K562 (cell line): ENCODE measurements around the gene IFNGR2. TPM values are rescaled to one million over a fixed set of nuclear protein-coding genes. Genes with fewer than 3 reads are reported as not detected.

Source experiments
- ATAC-seq: fragments of 200-7000 bp; cut with Tn5 transposase; 3 replicates; pipeline ENCODE4 v1.9.1; 2020; ENCODE audit warnings: moderate library complexity
- BruUV-seq: library from RNA; stranded (reverse); fragments of 400-500 nt; replicated peaks from 2 replicates; lab custom pipeline; 2021; lab: Mats Ljungman, UMichigan
- CTCF ChIA-PET: fragments of 300-600 bp; formaldehyde crosslinking; extraction: SDS; loops from one replicate; lab custom pipeline; 2021; ENCODE audit warnings: low intra/inter-chr PET ratio; lab: Yijun Ruan, JAX
- POLR2A ChIA-PET: fragments of 300-600, 350-650 bp; sonication (Branson Sonifier 250); formaldehyde crosslinking; extraction: SDS; loops from one replicate; lab custom pipeline; 2021; ENCODE audit warnings: antibody characterized with exemption, inconsistent platforms; lab: Yijun Ruan, JAX
- DNase-seq, 4 experiments: peaks; one replicate each; pipeline versions ENCODE4 v3.0.0 to v3.0.0-alpha.2; 2011 to 2018; ENCODE audit warnings: low spot score in 3 of 4, mixed read lengths in 3 of 4; ENCODE audit errors: extremely low read depth in 1 of 4
- FAIRE-seq: peaks from 2 replicates; lab custom pipeline; 2011; peaks lifted over from hg19 to GRCh38; lab: Jason Lieb, UNC
- H2AFZ ChIP-seq: 2 replicates; pipeline ENCODE4 v1.6.0; 2011; ENCODE audit warnings: low read depth, low read length, control low read depth, inconsistent platforms
- H3K27ac ChIP-seq: fragments of 200-600 bp; 3 replicates; pipeline ENCODE4 v1.8.0; 2011; ENCODE audit warnings: low read depth, mild to moderate bottlenecking, control low read depth, inconsistent platforms, low read length, moderate library complexity, mixed read lengths; ENCODE audit errors: extremely low read depth
- H3K27me3 ChIP-seq, 2 experiments: fragments of 300-600 bp in 1 of 2; 2 replicates in 1 of 2; 3 replicates in 1 of 2; pipeline versions ENCODE4 v1.6.0 to v1.8.0; 2011; ENCODE audit warnings: inconsistent platforms in 2 of 2, low read length in 2 of 2, mild to moderate bottlenecking in 1 of 2, mixed read lengths in 1 of 2, moderate library complexity in 1 of 2; ENCODE audit not compliant: control insufficient read depth in 2 of 2, insufficient read depth in 2 of 2
- H3K36me3 ChIP-seq: fragments of 300-600 bp; 3 replicates; pipeline ENCODE4 v1.8.0; 2011; ENCODE audit warnings: mild to moderate bottlenecking, low read length, inconsistent platforms; ENCODE audit not compliant: control insufficient read depth, insufficient read depth
- H3K4me1 ChIP-seq, 2 experiments: fragments of 200-600 bp in 1 of 2; replicated peaks in 1 of 2; 2 replicates in 1 of 2; 3 replicates in 1 of 2; pipeline versions ENCODE4 v1.5.1 to v1.8.0; 2011; ENCODE audit warnings: inconsistent platforms in 2 of 2, low read length in 2 of 2, mild to moderate bottlenecking in 1 of 2, mixed read lengths in 1 of 2, moderate library complexity in 1 of 2; ENCODE audit not compliant: control insufficient read depth in 2 of 2, insufficient read depth in 2 of 2
- H3K4me2 ChIP-seq: 2 replicates; pipeline ENCODE4 v1.6.1; 2011; ENCODE audit warnings: low read length, control low read depth, inconsistent platforms, mixed read lengths; ENCODE audit not compliant: insufficient read depth
- H3K4me3 ChIP-seq: fragments of 200-600 bp; sonication (generic), shearing (Covaris generic); 2 replicates; pipeline ENCODE4 v1.5.1; 2016; ENCODE audit warnings: control low read depth, inconsistent platforms
- H3K79me2 ChIP-seq: fragments of 200-600 bp; 3 replicates; pipeline ENCODE4 v1.8.0; 2011; ENCODE audit warnings: low read length, inconsistent platforms; ENCODE audit not compliant: control insufficient read depth, insufficient read depth
- H3K9ac ChIP-seq, 2 experiments: 2 replicates each; pipeline versions ENCODE4 v1.6.0 to v1.6.1; 2011; ENCODE audit warnings: low read depth in 2 of 2, low read length in 2 of 2, control low read depth in 1 of 2, inconsistent platforms in 1 of 2, mild to moderate bottlenecking in 1 of 2, mixed read lengths in 1 of 2; ENCODE audit not compliant: insufficient read depth in 1 of 2
- H3K9me1 ChIP-seq: one replicate; pipeline ENCODE4 v1.6.0; 2011; ENCODE audit warnings: inconsistent platforms, mild to moderate bottlenecking, low read length, moderate library complexity; ENCODE audit not compliant: control insufficient read depth, insufficient read depth
- H3K9me3 ChIP-seq: replicated peaks from 2 replicates; pipeline ENCODE4 v1.5.1; 2011; ENCODE audit warnings: low read depth, low read length, inconsistent platforms; ENCODE audit not compliant: control insufficient read depth, insufficient read depth
- H4K20me1 ChIP-seq: replicated peaks from 2 replicates; pipeline ENCODE4 v1.6.1; 2011; ENCODE audit warnings: low read length, inconsistent platforms, mixed read lengths; ENCODE audit not compliant: control insufficient read depth, insufficient read depth
- ARID2 ChIP-seq: fragments of 450-650 bp; IDR thresholded peaks from 2 replicates; pipeline ENCODE4 v1.6.1; 2017; ENCODE audit warnings: antibody characterized with exemption, mild to moderate bottlenecking
- HMGN3 ChIP-seq: IDR thresholded peaks from 2 replicates; pipeline ENCODE4 v1.6.1; 2011; ENCODE audit warnings: borderline replicate concordance, low read depth, mild to moderate bottlenecking, mixed read lengths, low read length; ENCODE audit not compliant: insufficient read length; ENCODE audit errors: extremely low read depth
- HNRNPUL1 ChIP-seq: fragments of 200-400 bp; formaldehyde crosslinking; IDR thresholded peaks from 2 replicates; pipeline ENCODE4 v1.6.1; 2017; ENCODE audit warnings: low read length
- HOXB6 ChIP-seq: fragments of 250-450 bp; sonication (Bioruptor Pico); IDR thresholded peaks from 2 replicates; pipeline ENCODE4 v1.5.1; 2022; ENCODE audit warnings: mild to moderate bottlenecking, borderline replicate concordance
- KAT7 ChIP-seq: sonication (generic); formaldehyde crosslinking; IDR thresholded peaks from 2 replicates; pipeline ENCODE4 v1.8.0; 2022; ENCODE audit warnings: missing genetic modification reagents, mild to moderate bottlenecking, borderline replicate concordance
- LCOR ChIP-seq: sonication (generic); formaldehyde crosslinking; IDR thresholded peaks from 2 replicates; pipeline ENCODE4 v1.8.0; 2022; ENCODE audit warnings: mild to moderate bottlenecking, missing genetic modification reagents
- NR2F6 ChIP-seq: fragments of 450-650 bp; formaldehyde crosslinking; IDR thresholded peaks from 2 replicates; pipeline ENCODE4 v1.4.0; 2020; ENCODE audit warnings: mild to moderate bottlenecking
- PHF8 ChIP-seq: fragments of 200-600 bp; sonication (generic); IDR thresholded peaks from 2 replicates; pipeline ENCODE4 v1.6.1; 2012; ENCODE audit warnings: mixed run types, mild to moderate bottlenecking, inconsistent platforms, low read length, moderate library complexity, borderline replicate concordance
- POLR2H ChIP-seq: IDR thresholded peaks from 2 replicates; pipeline ENCODE4 v1.6.1; 2016; ENCODE audit warnings: missing genetic modification characterization, low read depth, mild to moderate bottlenecking, control low read depth, missing compliant biosample characterization, moderate library complexity
- RUNX1 ChIP-seq: sonication (generic); IDR thresholded peaks from 2 replicates; pipeline ENCODE4 v1.6.1; 2016; ENCODE audit warnings: antibody characterized with exemption, low read depth
- TAF9B ChIP-seq: fragments of 450-650 bp; IDR thresholded peaks from 2 replicates; pipeline ENCODE4 v1.6.1; 2018; ENCODE audit warnings: mild to moderate bottlenecking; ENCODE audit not compliant: partially characterized antibody
- TOE1 ChIP-seq, 2 experiments: fragments of 450-650 bp in 1 of 2; sonication (generic) in 1 of 2; formaldehyde crosslinking in 1 of 2; IDR thresholded peaks; 2 replicates each; pipeline versions ENCODE4 v1.7.1 to v1.8.0; 2016 to 2022; ENCODE audit warnings: borderline replicate concordance in 2 of 2, mild to moderate bottlenecking in 2 of 2, antibody characterized with exemption in 1 of 2, inconsistent platforms in 1 of 2, low read depth in 1 of 2, missing genetic modification reagents in 1 of 2, moderate library complexity in 1 of 2
- WGBS: fragments of 100-300 bp; shearing (Covaris generic); methylation state at CpG from one replicate; pipeline ENCODE4 v1.1.6; 2016; ENCODE audit warnings: low coverage, mixed read lengths; ENCODE audit not compliant: insufficient coverage; ENCODE audit errors: missing lambda C conversion rate; 5-methylcytosine and 5-hydroxymethylcytosine counted together
- in situ Hi-C: fragments of 300-500 bp; cut with MboI; formaldehyde crosslinking; loops from 4 replicates; pipeline ENCODE4 v1.15.0; 2018; ENCODE audit warnings: inconsistent platforms, mixed read lengths
- intact Hi-C: fragments of 100-400 bp; cut with micrococcal nuclease; formaldehyde crosslinking; loops from 2 replicates; pipeline ENCODE4 v1.14.2; 2022
- polyA plus RNA-seq, 8 experiments: library from polyadenylated mRNA; depleted of rRNA in 4 of 8; stranded (reverse) in 5 of 8; unstranded in 3 of 8; fragments of >200 nt; fragmentation: Nextera tagmentation in 2 of 8; fragmentation: Illumina TruSeq in 1 of 8; extraction: Ambion mirVana in 2 of 8; extraction: Trizol in 1 of 8; gene quantifications; 2 replicates each; pipeline versions ENCODE4 v1.2.1 to v1.2.3, GENCODE V29; 2011 to 2014; ENCODE audit warnings: inconsistent platforms in 1 of 8, missing spikeins in 1 of 8
- total RNA-seq, 7 experiments: library from RNA; depleted of rRNA in 6 of 7; stranded (reverse); fragments of >200 nt in 6 of 7; fragmentation: Illumina TruSeq in 2 of 7; extraction: Trizol in 2 of 7; gene quantifications; 2 replicates each; pipeline versions ENCODE4 v1.2.1 to v1.2.3, GENCODE V29; 2011 to 2021; ENCODE audit warnings: low replicate concordance in 1 of 7
- TF ChIP-seq, protein P1 (sequence below): sonication (generic); formaldehyde crosslinking; IDR thresholded peaks from 2 replicates; pipeline ENCODE4 v1.8.0; 2022; ENCODE audit warnings: missing genetic modification reagents, mild to moderate bottlenecking, borderline replicate concordance
- TF ChIP-seq, protein P2 (sequence below): fragments of 450-650 bp; IDR thresholded peaks from one replicate; pipeline ENCODE4 v1.6.1; 2018; ENCODE audit warnings: mild to moderate bottlenecking, moderate library complexity; ENCODE audit not compliant: partially characterized antibody

The IFNGR2 gene
- total and polyA plus RNA-seq, 9 of the 15 experiments (the other 6 are each of a cell fraction or from before 2014, with no cell fraction given): 6.7 to 58.0 (median 28.5) TPM

DNA sequence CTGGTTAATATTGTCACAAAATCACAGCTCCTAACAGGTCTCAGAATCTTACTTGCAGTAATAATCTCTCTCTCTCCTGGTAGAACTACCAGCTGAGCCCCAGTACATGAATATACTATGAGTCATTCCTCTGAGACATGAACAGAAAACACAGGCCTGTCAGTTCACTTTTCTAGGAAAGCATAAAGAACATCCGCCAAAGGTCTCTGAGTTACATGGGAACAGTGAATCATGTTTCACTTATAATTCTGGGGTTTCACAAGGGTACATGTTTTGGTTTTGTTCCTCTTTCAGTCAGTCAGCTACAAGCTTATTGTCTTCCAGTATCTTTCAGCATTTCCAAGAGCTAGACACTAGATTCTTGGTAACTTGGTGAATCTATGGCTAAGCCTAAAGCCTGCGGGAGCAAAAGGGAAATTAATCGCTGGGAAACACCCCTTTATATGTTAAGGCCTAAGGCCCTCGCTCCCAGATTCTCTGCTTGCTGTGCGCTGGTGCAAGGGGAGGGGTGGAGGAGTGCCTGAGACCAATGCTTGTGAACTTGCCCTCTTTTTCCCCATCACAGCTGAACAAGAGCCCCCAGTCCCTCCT lies 31.7 kb downstream of the IFNGR2 start (continued):
- no peak for TF ChIP-seq HMGN3
- TF ChIP-seq, all 486 proteins: peak for 29

DNA sequence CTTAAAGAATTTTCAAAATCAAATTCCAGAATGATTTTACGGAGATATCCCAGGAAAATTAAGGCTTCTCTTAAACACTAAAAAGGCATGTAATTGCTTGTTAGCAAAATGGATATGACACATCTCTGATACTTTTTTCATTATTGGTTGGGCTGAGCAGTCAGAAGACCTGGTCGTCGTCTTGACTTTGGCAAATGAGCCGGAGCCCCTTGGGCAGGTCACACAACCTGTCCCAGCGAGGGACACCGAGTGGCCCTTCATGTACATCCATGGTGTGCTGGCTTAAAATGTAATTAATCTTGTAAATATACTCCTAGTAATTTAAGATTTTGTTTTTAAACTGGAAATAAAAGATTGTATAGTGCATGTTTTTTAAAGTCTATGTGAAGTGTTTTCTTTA lies 33.9 kb downstream of the IFNGR2 start:
- no peak for ATAC-seq
- no peak for FAIRE-seq
- CTCF ChIA-PET: no interaction called here
- TF ChIP-seq PHF8: no peak
- TF ChIP-seq HNRNPUL1: no peak
- no peak for TF ChIP-seq LCOR (CRISPR knock-in tag)
- no peak for TF ChIP-seq TAF9B
- TF ChIP-seq HOXB6: no peak
- TF ChIP-seq, protein P1, sequence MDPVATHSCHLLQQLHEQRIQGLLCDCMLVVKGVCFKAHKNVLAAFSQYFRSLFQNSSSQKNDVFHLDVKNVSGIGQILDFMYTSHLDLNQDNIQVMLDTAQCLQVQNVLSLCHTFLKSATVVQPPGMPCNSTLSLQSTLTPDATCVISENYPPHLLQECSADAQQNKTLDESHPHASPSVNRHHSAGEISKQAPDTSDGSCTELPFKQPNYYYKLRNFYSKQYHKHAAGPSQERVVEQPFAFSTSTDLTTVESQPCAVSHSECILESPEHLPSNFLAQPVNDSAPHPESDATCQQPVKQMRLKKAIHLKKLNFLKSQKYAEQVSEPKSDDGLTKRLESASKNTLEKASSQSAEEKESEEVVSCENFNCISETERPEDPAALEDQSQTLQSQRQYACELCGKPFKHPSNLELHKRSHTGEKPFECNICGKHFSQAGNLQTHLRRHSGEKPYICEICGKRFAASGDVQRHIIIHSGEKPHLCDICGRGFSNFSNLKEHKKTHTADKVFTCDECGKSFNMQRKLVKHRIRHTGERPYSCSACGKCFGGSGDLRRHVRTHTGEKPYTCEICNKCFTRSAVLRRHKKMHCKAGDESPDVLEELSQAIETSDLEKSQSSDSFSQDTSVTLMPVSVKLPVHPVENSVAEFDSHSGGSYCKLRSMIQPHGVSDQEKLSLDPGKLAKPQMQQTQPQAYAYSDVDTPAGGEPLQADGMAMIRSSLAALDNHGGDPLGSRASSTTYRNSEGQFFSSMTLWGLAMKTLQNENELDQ (CRISPR knock-in tag): no peak
- no peak for TF ChIP-seq POLR2H
- TF ChIP-seq, protein P2, sequence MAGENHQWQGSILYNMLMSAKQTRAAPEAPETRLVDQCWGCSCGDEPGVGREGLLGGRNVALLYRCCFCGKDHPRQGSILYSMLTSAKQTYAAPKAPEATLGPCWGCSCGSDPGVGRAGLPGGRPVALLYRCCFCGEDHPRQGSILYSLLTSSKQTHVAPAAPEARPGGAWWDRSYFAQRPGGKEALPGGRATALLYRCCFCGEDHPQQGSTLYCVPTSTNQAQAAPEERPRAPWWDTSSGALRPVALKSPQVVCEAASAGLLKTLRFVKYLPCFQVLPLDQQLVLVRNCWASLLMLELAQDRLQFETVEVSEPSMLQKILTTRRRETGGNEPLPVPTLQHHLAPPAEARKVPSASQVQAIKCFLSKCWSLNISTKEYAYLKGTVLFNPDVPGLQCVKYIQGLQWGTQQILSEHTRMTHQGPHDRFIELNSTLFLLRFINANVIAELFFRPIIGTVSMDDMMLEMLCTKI: no peak
- no peak for TF ChIP-seq RUNX1
- no peak for TF ChIP-seq TOE1 (IDR thresholded peaks at IDR 0.05; ENCODE audit: borderline replicate concordance)
- TF ChIP-seq TOE1 (CRISPR knock-in tag; IDR thresholded peaks at IDR 0.05; ENCODE audit: borderline replicate concordance, low read depth): no peak
- no peak for TF ChIP-seq NR2F6 (CRISPR knock-in tag)
- no peak for TF ChIP-seq ARID2
- TF ChIP-seq KAT7 (CRISPR knock-in tag): no peak
- TF ChIP-seq, all 486 proteins: peak for 0
- Histone ChIP-seq H3K4me2 (no peak overlapping the region), H3K9me3 (no peaks in the 10 kb centered on the region), H3K36me3 (peaks cover 52% of the 10 kb centered on the region), H3K4me1 (peaks cover 0 to 3% of the 10 kb centered on the region in 2 experiments; a peak in 1 of 5 replicates), H4K20me1 (no peaks in the 10 kb centered on the region), H3K9ac (no peak overlapping the region), H3K4me3 (no peak overlapping the region), H2AFZ (no peak overlapping the region), H3K27me3 (no peaks in the 10 kb centered on the region), H3K27ac (no peak overlapping the region), H3K9me1 (no peaks in the 10 kb centered on the region), H3K79me2 (no peaks in the 10 kb centered on the region)
- no peak for DNase-seq
- BruUV-seq: no TSS peak
- POLR2A ChIA-PET: interaction anchor here (0.5 to 1.5 kb wide), 5 partner anchors 10 to 865 kb away, joined by 3 to 5 read pairs (median 3); no protein-coding TSS in a partner anchor
- in situ Hi-C loops: no loop called here
- intact Hi-C loops: no loop called here
- WGBS: 86% methylated on average over 6 of the region's 6 CpGs
